Activated T-cell treated with anti-CD3 and anti-CD28 coated beads, Interleukin-2, amount 50 U/mL, for 4 hours (primary cell): ENCODE measurements around the gene KRT34. TPM values are rescaled to one million over a fixed set of nuclear protein-coding genes. Genes with fewer than 3 reads are reported as not detected.
A peak's percentile ranks its signal among the peaks of the same experiment; 100 is the strongest.

ENCODE experiments used
- ATAC-seq, 2 donors: fragments of 200-7000 bp; cut with Tn5 transposase; one replicate each; pipeline ENCODE4 v1.10.0; 2021
- DNase-seq: peaks from one replicate; pipeline ENCODE4 v3.0.0-alpha.2; 2020
- H3K27me3 Mint-ChIP-seq: one replicate; pipeline ENCODE4 v1.8.0; 2021; ENCODE audit warnings: low read depth, mixed read lengths
- H3K36me3 Mint-ChIP-seq: one replicate; pipeline ENCODE4 v1.8.0; 2022; ENCODE audit warnings: mixed read lengths; ENCODE audit not compliant: insufficient read depth
- H3K4me1 Mint-ChIP-seq: one replicate; pipeline ENCODE4 v1.8.0; 2021; ENCODE audit warnings: low read depth, mixed read lengths
- H3K4me3 Mint-ChIP-seq: one replicate; pipeline ENCODE4 v1.8.0; 2021; ENCODE audit warnings: mild to moderate bottlenecking, moderate library complexity, mixed read lengths
- H3K9me3 Mint-ChIP-seq: one replicate; pipeline ENCODE4 v1.8.0; 2021; ENCODE audit warnings: mixed read lengths
- total RNA-seq, 3 donors: library from RNA; stranded (reverse); gene quantifications; one replicate each; pipeline ENCODE4 v1.2.1, GENCODE V29; 2021

Gene KRT34
- total RNA-seq, 3 donors from 2014 or later, result not detected

- Mint-ChIP-seq H3K36me3 (peaks cover 7% of the 10 kb centered on the region), H3K4me1 (peaks cover 82% of the 10 kb centered on the region), H3K4me3 (peak overlapping the region; percentile 17), H3K27me3 (no peaks in the 10 kb centered on the region), H3K9me3 (peaks cover 12% of the 10 kb centered on the region)
- DNase-seq (no peak), ATAC-seq (no peak)
These were observed 42.4 kb downstream of the KRT34 start for GRCh38 chr17:41339571-41340172.

- Mint-ChIP-seq H3K4me3 (peak overlapping the region; percentile 47), H3K36me3 (peaks cover 7% of the 10 kb centered on the region), H3K4me1 (peaks cover 89% of the 10 kb centered on the region), H3K27me3 (no peaks in the 10 kb centered on the region), H3K9me3 (peaks cover 12% of the 10 kb centered on the region)
- DNase-seq (no peak), ATAC-seq (peak; percentile 61)
These were observed 43.1 kb downstream of the KRT34 start for GRCh38 chr17:41338961-41339485.

- Mint-ChIP-seq H3K9me3 (no peaks in the 10 kb centered on the region), H3K4me1 (peaks cover 67% of the 10 kb centered on the region), H3K4me3 (no peak overlapping the region), H3K27me3 (no peaks in the 10 kb centered on the region), H3K36me3 (no peaks in the 10 kb centered on the region)
- DNase-seq, result no peak
- ATAC-seq, result no peak
These were observed 46.4 kb downstream of the KRT34 start for GRCh38 chr17:41335747-41336146.

GRCh38 chr17:41334385-41335305 lies 47.5 kb downstream of the KRT34 start:
- no peaks in the 10 kb centered on the region for H3K27me3 Mint-ChIP-seq
- H3K4me3 Mint-ChIP-seq, result no peak overlapping the region
- no peaks in the 10 kb centered on the region for H3K9me3 Mint-ChIP-seq
- H3K36me3 Mint-ChIP-seq, result no peaks in the 10 kb centered on the region
- ATAC-seq (no peak), DNase-seq (no peak)
- H3K4me1 Mint-ChIP-seq, result peaks cover 56% of the 10 kb centered on the region

- Mint-ChIP-seq H3K9me3 (no peaks in the 10 kb centered on the region), H3K4me3 (no peak overlapping the region), H3K36me3 (no peaks in the 10 kb centered on the region), H3K4me1 (peaks cover 48% of the 10 kb centered on the region), H3K27me3 (no peaks in the 10 kb centered on the region)
- DNase-seq (no peak), ATAC-seq (no peak)
These were observed 48.3 kb downstream of the KRT34 start for GRCh38 chr17:41333836-41334235.

GRCh38 chr17:41333098-41333497 lies 49.0 kb downstream of the KRT34 start:
- ATAC-seq (no peak), DNase-seq (no peak)
- Mint-ChIP-seq H3K4me3 (no peak overlapping the region), H3K9me3 (no peaks in the 10 kb centered on the region), H3K36me3 (no peaks in the 10 kb centered on the region), H3K27me3 (no peaks in the 10 kb centered on the region), H3K4me1 (peaks cover 48% of the 10 kb centered on the region)

GRCh38 chr17:41332239-41332638 lies 49.9 kb downstream of the KRT34 start:
- Mint-ChIP-seq H3K27me3 (no peaks in the 10 kb centered on the region), H3K9me3 (no peaks in the 10 kb centered on the region), H3K36me3 (no peaks in the 10 kb centered on the region), H3K4me3 (no peak overlapping the region), H3K4me1 (peaks cover 44% of the 10 kb centered on the region)
- ATAC-seq (no peak), DNase-seq (no peak)

GRCh38 chr17:41331606-41332005 lies 50.5 kb downstream of the KRT34 start:
- DNase-seq (no peak), ATAC-seq (no peak)
- no peak overlapping the region for H3K4me3 Mint-ChIP-seq
- H3K27me3 Mint-ChIP-seq, result no peaks in the 10 kb centered on the region
- H3K36me3 Mint-ChIP-seq, result no peaks in the 10 kb centered on the region
- peaks cover 46% of the 10 kb centered on the region for H3K4me1 Mint-ChIP-seq
- no peaks in the 10 kb centered on the region for H3K9me3 Mint-ChIP-seq

- Mint-ChIP-seq H3K27me3 (no peaks in the 10 kb centered on the region), H3K4me3 (no peak overlapping the region), H3K4me1 (peaks cover 39% of the 10 kb centered on the region), H3K36me3 (no peaks in the 10 kb centered on the region), H3K9me3 (no peaks in the 10 kb centered on the region)
- no peak for DNase-seq
- ATAC-seq, result peak in 1 of 2 donors; percentile 34
These were observed 52.7 kb downstream of the KRT34 start for GRCh38 chr17:41329279-41329948.

- Mint-ChIP-seq H3K9me3 (no peaks in the 10 kb centered on the region), H3K36me3 (no peaks in the 10 kb centered on the region), H3K4me3 (no peak overlapping the region), H3K4me1 (peaks cover 42% of the 10 kb centered on the region), H3K27me3 (no peaks in the 10 kb centered on the region)
- DNase-seq, result no peak
- no peak for ATAC-seq
These were observed 53.9 kb downstream of the KRT34 start for GRCh38 chr17:41328207-41328606.

Other genes with a start within 250 kb of the KRT34 start
- gene KRTAP4-6, start 241.8 kb downstream of the KRT34 start, total RNA-seq, result not detected
- gene KRTAP4-5, start 232.5 kb downstream of the KRT34 start, total RNA-seq, result not detected
- gene KRTAP4-4, start 221.6 kb downstream of the KRT34 start, total RNA-seq, result not detected
- not detected for gene KRTAP4-3, start 214.1 kb downstream of the KRT34 start, total RNA-seq
- not detected for gene KRTAP4-2, start 204.1 kb downstream of the KRT34 start, total RNA-seq
- not detected for gene KRTAP4-1, start 197.4 kb downstream of the KRT34 start, total RNA-seq
- gene KRTAP9-1, start 192.4 kb downstream of the KRT34 start, total RNA-seq, result not detected
- gene KRTAP9-2, start 155.7 kb downstream of the KRT34 start, total RNA-seq, result not detected
- not detected for gene KRTAP9-3, start 149.9 kb downstream of the KRT34 start, total RNA-seq
- not detected for gene KRTAP9-8, start 144.3 kb downstream of the KRT34 start, total RNA-seq
- not detected for gene KRTAP9-4, start 132.6 kb downstream of the KRT34 start, total RNA-seq
- not detected for gene KRTAP9-9, start 126.9 kb downstream of the KRT34 start, total RNA-seq
- gene KRTAP9-6, start 116.9 kb downstream of the KRT34 start, total RNA-seq, result not detected
- gene KRTAP9-7, start 106.6 kb downstream of the KRT34 start, total RNA-seq, result not detected
- gene KRTAP29-1, start 79.5 kb downstream of the KRT34 start, total RNA-seq, result not detected
- gene KRTAP16-1, start 73.0 kb downstream of the KRT34 start, total RNA-seq, result not detected
- not detected for gene KRTAP17-1, start 66.6 kb downstream of the KRT34 start, total RNA-seq
- not detected for gene KRT33A, start 31.5 kb downstream of the KRT34 start, total RNA-seq
- not detected for gene KRT33B, start 12.5 kb downstream of the KRT34 start, total RNA-seq
- not detected for gene KRT31, start 15.3 kb upstream of the KRT34 start, total RNA-seq
- not detected for gene KRT37, start 42.3 kb upstream of the KRT34 start, total RNA-seq
- gene KRT38, start 58.7 kb upstream of the KRT34 start, total RNA-seq, result not detected
- not detected for gene KRT32, start 85.1 kb upstream of the KRT34 start, total RNA-seq
- not detected for gene KRT35, start 98.8 kb upstream of the KRT34 start, total RNA-seq
- not detected for gene KRT36, start 107.6 kb upstream of the KRT34 start, total RNA-seq
- gene KRT13, start 123.3 kb upstream of the KRT34 start, total RNA-seq, result not detected
- gene KRT15, start 136.6 kb upstream of the KRT34 start, total RNA-seq, result not detected
- gene KRT19, start 146.0 kb upstream of the KRT34 start, total RNA-seq, result 1 to 10 TPM; 1.1 to 2.0 (median 1.8) TPM
- gene KRT9, start 189.8 kb upstream of the KRT34 start, total RNA-seq, result not detected
- gene KRT14, start 204.6 kb upstream of the KRT34 start, total RNA-seq, result not detected
- not detected for gene KRT16, start 230.5 kb upstream of the KRT34 start, total RNA-seq
- not detected for gene KRT17, start 242.3 kb upstream of the KRT34 start, total RNA-seq